OCI-LY3 (cell line): Measurements from ENCODE around the gene RBM15.

Source experiments
- H2AFZ ChIP-seq: fragments of 200-600, 300-600 bp; shearing (Covaris generic); 2 replicates; pipeline ENCODE4 v1.6.0; 2014; ENCODE audit warnings: antibody characterized with exemption, low read depth, low read length
- H3K27ac ChIP-seq: fragments of 200-600, 300-600 bp; sonication (generic); 2 replicates; pipeline ENCODE4 v1.5.1; 2014; ENCODE audit warnings: mild to moderate bottlenecking, low read length, moderate library complexity, mixed read lengths
- H3K27me3 ChIP-seq: fragments of 200-600, 300-600 bp; sonication (generic); 2 replicates; pipeline ENCODE4 v1.6.1; 2014; ENCODE audit warnings: low read depth, low read length, mixed read lengths
- H3K36me3 ChIP-seq: fragments of 200-600, 300-600 bp; sonication (generic); replicated peaks from 2 replicates; pipeline ENCODE3; 2014; ENCODE audit warnings: low read depth, low read length, mixed read lengths
- H3K4me1 ChIP-seq: fragments of 300-600, 200-600 bp; sonication (generic); 2 replicates; pipeline ENCODE4 v1.6.1; 2014; ENCODE audit warnings: low read length, mixed read lengths
- H3K4me2 ChIP-seq: fragments of 200-600, 300-600 bp; sonication (generic); 2 replicates; pipeline ENCODE4 v1.6.1; 2014; ENCODE audit warnings: low read length, mixed read lengths
- H3K4me3 ChIP-seq: fragments of 300-600, 200-600 bp; sonication (generic); 2 replicates; pipeline ENCODE4 v1.5.1; 2014; ENCODE audit warnings: antibody characterized with exemption, mild to moderate bottlenecking, low read length, moderate library complexity
- H3K79me2 ChIP-seq: fragments of 300-600, 200-600 bp; shearing (Covaris generic); 2 replicates; pipeline ENCODE4 v1.6.1; 2014; ENCODE audit warnings: mild to moderate bottlenecking, low read length, mixed read lengths
- H3K9ac ChIP-seq: fragments of 300-600, 200-600 bp; shearing (Covaris generic); 2 replicates; pipeline ENCODE4 v1.6.0; 2014; ENCODE audit warnings: mild to moderate bottlenecking, low read length, moderate library complexity
- H3K9me3 ChIP-seq: fragments of 200-600, 300-600 bp; shearing (Covaris generic); 2 replicates; pipeline ENCODE4 v1.6.1; 2014; ENCODE audit warnings: low read length, mixed read lengths; ENCODE audit not compliant: insufficient read depth
- H4K20me1 ChIP-seq: fragments of 200-600, 300-600 bp; sonication (generic); 2 replicates; pipeline ENCODE4 v1.6.1; 2016; ENCODE audit warnings: low read length, mixed read lengths; ENCODE audit not compliant: insufficient read depth
- CTCF ChIP-seq: fragments of 200-600, 300-600 bp; sonication (generic); IDR thresholded peaks from 2 replicates; pipeline ENCODE4 v1.5.1; 2014; ENCODE audit warnings: antibody characterized with exemption, low read length, low read depth
- EZH2phosphoT487 ChIP-seq: fragments of 200-600 bp; shearing (Covaris generic); IDR thresholded peaks from 2 replicates; pipeline ENCODE4 v1.6.1; 2018; ENCODE audit warnings: antibody characterized with exemption, mixed run types, low read depth

Gene RBM15

GRCh38 chr1:110294308-110294707 is 44.9 kb upstream of the RBM15 start:
- TF ChIP-seq CTCF (no peak), EZH2phosphoT487 (no peak)
- H3K9ac ChIP-seq = no peak overlapping the region
- H3K9me3 ChIP-seq = no peaks in the 10 kb centered on the region
- H2AFZ ChIP-seq = no peak overlapping the region
- H3K4me1 ChIP-seq = no peaks in the 10 kb centered on the region
- H3K4me2 ChIP-seq = no peak overlapping the region
- no peak overlapping the region for H3K27ac ChIP-seq
- no peaks in the 10 kb centered on the region for H3K79me2 ChIP-seq
- H3K36me3 ChIP-seq = no peaks in the 10 kb centered on the region
- H3K4me3 ChIP-seq = no peak overlapping the region
- H4K20me1 ChIP-seq = no peaks in the 10 kb centered on the region
- no peaks in the 10 kb centered on the region for H3K27me3 ChIP-seq

GRCh38 chr1:110298991-110299390 is 40.2 kb upstream of the RBM15 start:
- H3K36me3 ChIP-seq = no peaks in the 10 kb centered on the region
- TF ChIP-seq CTCF = no peak
- no peak for TF ChIP-seq EZH2phosphoT487
- H3K9ac ChIP-seq = no peak overlapping the region
- H3K9me3 ChIP-seq = no peaks in the 10 kb centered on the region
- no peak overlapping the region for H3K4me3 ChIP-seq
- H3K4me1 ChIP-seq = no peaks in the 10 kb centered on the region
- H3K27ac ChIP-seq = no peak overlapping the region
- H4K20me1 ChIP-seq = no peaks in the 10 kb centered on the region
- H3K79me2 ChIP-seq = no peaks in the 10 kb centered on the region
- no peaks in the 10 kb centered on the region for H3K27me3 ChIP-seq
- H3K4me2 ChIP-seq = no peak overlapping the region
- no peak overlapping the region for H2AFZ ChIP-seq

DNA sequence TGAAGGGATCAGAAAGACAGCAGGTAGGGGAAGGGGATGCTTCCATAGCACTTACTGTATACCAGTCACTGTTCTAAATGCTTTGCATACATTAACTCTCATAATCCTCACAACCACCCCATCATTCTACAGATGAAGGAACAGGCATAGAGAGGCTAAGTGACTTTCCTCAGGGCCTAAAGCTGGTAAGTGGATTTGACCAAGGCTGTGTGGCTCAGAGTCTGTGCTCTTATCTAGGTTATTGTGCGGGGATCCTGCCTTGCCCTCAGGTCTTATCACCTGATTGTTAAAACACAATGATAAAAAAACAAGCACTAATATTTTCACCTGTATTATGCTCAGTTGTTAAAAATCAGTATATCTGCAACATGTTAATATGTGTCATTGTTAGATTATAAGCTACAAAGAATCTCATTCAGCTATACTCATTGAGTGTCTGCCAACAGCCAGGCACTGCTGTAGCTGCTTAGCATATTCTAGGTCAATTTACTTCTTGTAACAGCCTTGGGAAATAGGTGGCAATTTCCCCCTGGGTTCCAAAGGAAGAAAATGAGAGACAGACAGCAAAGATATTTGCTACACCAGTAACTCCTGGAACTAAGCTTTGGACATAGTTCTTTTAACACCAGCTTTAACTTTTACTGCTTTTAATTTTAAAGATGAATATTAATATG is 38.6 kb upstream of the RBM15 start:
- no peaks in the 10 kb centered on the region for H3K27me3 ChIP-seq
- H3K27ac ChIP-seq = no peak overlapping the region
- no peak overlapping the region for H3K4me2 ChIP-seq
- H3K4me1 ChIP-seq = no peaks in the 10 kb centered on the region
- no peaks in the 10 kb centered on the region for H4K20me1 ChIP-seq
- H3K79me2 ChIP-seq = no peaks in the 10 kb centered on the region
- no peak overlapping the region for H3K4me3 ChIP-seq
- H3K9me3 ChIP-seq = no peaks in the 10 kb centered on the region
- no peak overlapping the region for H2AFZ ChIP-seq
- TF ChIP-seq CTCF = no peak
- no peak for TF ChIP-seq EZH2phosphoT487
- H3K9ac ChIP-seq = no peak overlapping the region
- no peaks in the 10 kb centered on the region for H3K36me3 ChIP-seq

- no peaks in the 10 kb centered on the region for H3K36me3 ChIP-seq
- H3K4me3 ChIP-seq = no peak overlapping the region
- H3K79me2 ChIP-seq = no peaks in the 10 kb centered on the region
- no peaks in the 10 kb centered on the region for H3K9me3 ChIP-seq
- no peak overlapping the region for H3K9ac ChIP-seq
- no peaks in the 10 kb centered on the region for H3K27me3 ChIP-seq
- peaks cover 6% of the 10 kb centered on the region for H3K4me1 ChIP-seq
- no peak overlapping the region for H3K4me2 ChIP-seq
- TF ChIP-seq EZH2phosphoT487 = no peak
- no peak for TF ChIP-seq CTCF
- H2AFZ ChIP-seq = no peak overlapping the region
- H4K20me1 ChIP-seq = no peaks in the 10 kb centered on the region
- no peak overlapping the region for H3K27ac ChIP-seq
Measured at GRCh38 chr1:110302836-110303235, 36.3 kb upstream of the RBM15 start.
